CD4-positive, alpha-beta memory T cell (primary cell): ENCODE data around the gene CERS5. TPM values are rescaled to one million over a fixed set of nuclear protein-coding genes. Genes with fewer than 3 reads are reported as not detected.

Experiments used
- CTCF ChIA-PET: fragments of 350-600 bp; sonication (Branson Sonifier 250); formaldehyde crosslinking; loops from one replicate; lab custom pipeline; 2021; ENCODE audit warnings: inconsistent platforms; ENCODE audit not compliant: partially characterized antibody; lab: Charles Lee
- POLR2A ChIA-PET: fragments of 350-600 bp; sonication (Branson Sonifier 250); formaldehyde crosslinking; loops from one replicate; lab custom pipeline; 2021; ENCODE audit not compliant: partially characterized antibody; lab: Charles Lee
- DNase-seq, 5 donors: peaks; one replicate each; pipeline versions ENCODE4 v3.0.0 to v3.0.0-alpha.2; 2020 to 2022; ENCODE audit warnings: mixed read lengths in 1 of 5
- H3K27ac ChIP-seq: one replicate; pipeline ENCODE4 v1.7.0; 2013; ENCODE audit warnings: low read depth, low read length
- H3K27me3 ChIP-seq: 2 replicates; pipeline ENCODE4 v1.7.0; 2013; ENCODE audit warnings: mild to moderate bottlenecking, low read length, moderate library complexity; ENCODE audit not compliant: insufficient read depth
- H3K36me3 ChIP-seq: 2 replicates; pipeline ENCODE4 v1.7.0; 2013; ENCODE audit warnings: mild to moderate bottlenecking, low read length, moderate library complexity; ENCODE audit not compliant: insufficient read depth
- H3K4me1 ChIP-seq: 2 replicates; pipeline ENCODE4 v1.7.0; 2013; ENCODE audit warnings: mild to moderate bottlenecking, low read length, moderate library complexity; ENCODE audit not compliant: insufficient read depth
- H3K4me3 ChIP-seq, 2 donors: one replicate each; pipeline ENCODE4 v1.7.0; 2013; ENCODE audit warnings: low read length in 2 of 2, mild to moderate bottlenecking in 1 of 2
- H3K9me3 ChIP-seq, 2 donors: one replicate each; pipeline ENCODE4 v1.7.0; 2013; ENCODE audit warnings: low read length in 2 of 2, control low read depth in 1 of 2; ENCODE audit not compliant: control insufficient read depth in 1 of 2
- H3K27ac Mint-ChIP-seq, 7 donors: one replicate each; pipeline ENCODE4 v1.8.0; 2020 to 2021; ENCODE audit warnings: mixed read lengths in 7 of 7, mild to moderate bottlenecking in 6 of 7, inconsistent platforms in 3 of 7, moderate library complexity in 3 of 7
- H3K27me3 Mint-ChIP-seq, 2 donors: one replicate each; pipeline ENCODE4 v1.8.0; 2020 to 2021; ENCODE audit warnings: mixed read lengths in 2 of 2
- H3K36me3 Mint-ChIP-seq, 2 donors: one replicate each; pipeline ENCODE4 v1.8.0; 2020 to 2021; ENCODE audit warnings: mixed read lengths in 2 of 2, inconsistent platforms in 1 of 2, mild to moderate bottlenecking in 1 of 2
- H3K4me1 Mint-ChIP-seq, 4 donors: one replicate each; pipeline ENCODE4 v1.8.0; 2020 to 2021; ENCODE audit warnings: mixed read lengths in 4 of 4, mild to moderate bottlenecking in 1 of 4
- H3K4me3 Mint-ChIP-seq, 8 donors: one replicate each; pipeline ENCODE4 v1.8.0; 2020 to 2021; ENCODE audit warnings: mixed read lengths in 8 of 8, mild to moderate bottlenecking in 7 of 8, moderate library complexity in 6 of 8, inconsistent platforms in 3 of 8
- H3K9me3 Mint-ChIP-seq, 8 donors: one replicate each; pipeline ENCODE4 v1.8.0; 2020 to 2021; ENCODE audit warnings: mixed read lengths in 8 of 8, mild to moderate bottlenecking in 5 of 8, inconsistent platforms in 3 of 8, moderate library complexity in 1 of 8
- intact Hi-C: fragments of 100-400 bp; cut with micrococcal nuclease; formaldehyde crosslinking; loops from one replicate; pipeline ENCODE4 v1.15.1; 2023
- polyA plus RNA-seq, 2 donors: library from polyadenylated mRNA; unstranded; fragments of 300-500 nt; fragmentation: Illumina TruSeq; gene quantifications; one replicate each; pipeline ENCODE4 v1.2.3, GENCODE V29; 2021
- total RNA-seq, 2 experiments: library from RNA; stranded (reverse); gene quantifications; one replicate each; pipeline ENCODE4 v1.2.3, GENCODE V29; 2021

Gene CERS5
- total and polyA plus RNA-seq, 4 experiments from 2014 or later, result 42.1 to 62.7 (median 46.6) TPM

DNA sequence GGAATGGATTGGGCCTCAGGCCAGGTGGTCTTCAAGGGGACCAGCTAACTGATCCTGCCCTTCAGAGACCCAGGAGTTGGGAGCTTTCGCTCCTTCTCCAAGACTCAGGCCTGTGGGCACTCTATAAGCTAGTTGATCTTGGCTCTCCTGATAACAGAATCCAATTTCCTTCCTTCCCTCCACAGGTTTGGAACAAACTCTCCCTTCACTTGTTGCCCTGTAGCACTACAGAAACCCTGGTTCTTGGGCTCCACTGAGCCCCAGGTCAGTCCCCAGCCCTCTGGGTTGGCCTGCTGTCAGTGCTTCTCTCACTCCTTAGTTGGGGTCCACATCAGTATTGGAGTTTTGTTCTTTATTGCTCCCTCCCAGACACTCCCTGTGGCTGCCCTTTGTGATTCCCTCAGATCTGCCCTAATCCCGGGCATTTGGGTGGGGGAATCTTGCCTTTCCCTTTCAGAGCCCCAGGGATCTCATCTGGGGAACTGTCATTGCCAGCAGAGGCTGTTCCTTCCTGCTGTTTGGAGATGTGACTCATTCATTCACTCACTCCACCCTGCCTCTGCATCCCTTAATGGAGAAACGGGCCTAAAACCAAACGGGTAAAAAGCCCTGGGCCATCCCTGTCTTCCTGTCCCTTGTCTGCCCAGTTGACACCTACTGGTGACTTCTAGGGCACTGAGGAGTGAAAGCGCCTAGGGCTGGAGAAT, 67.7 kb downstream of the CERS5 start:
- Mint-ChIP-seq H3K27ac (peak overlapping the region in 2 of 7 donors; percentile 48 to 63), H3K4me3 (no peak overlapping the region), H3K9me3 (no peaks in the 10 kb centered on the region), H3K27me3 (no peaks in the 10 kb centered on the region), H3K36me3 (peaks cover 48 to 71% of the 10 kb centered on the region in 2 donors), H3K4me1 (peaks cover 0 to 1% (median 0%) of the 10 kb centered on the region in 4 donors)
- Histone ChIP-seq H3K36me3 (peaks cover 60% of the 10 kb centered on the region), H3K9me3 (no peaks in the 10 kb centered on the region), H3K27ac (no peak overlapping the region), H3K27me3 (no peaks in the 10 kb centered on the region), H3K4me1 (no peaks in the 10 kb centered on the region), H3K4me3 (no peak overlapping the region)
- ChIA-PET POLR2A (interaction anchor here (1.6 kb wide), 1 partner anchor 12 kb away, joined by 3 read pairs; no protein-coding TSS in a partner anchor), CTCF (interaction anchor here (1.0 to 5.5 kb wide), 2 partner anchors 9 to 12 kb away, joined by 3 to 34 read pairs; partner anchors contain the start of gene COX14)
- intact Hi-C loops, result no loop called here
- no peak for DNase-seq

DNA sequence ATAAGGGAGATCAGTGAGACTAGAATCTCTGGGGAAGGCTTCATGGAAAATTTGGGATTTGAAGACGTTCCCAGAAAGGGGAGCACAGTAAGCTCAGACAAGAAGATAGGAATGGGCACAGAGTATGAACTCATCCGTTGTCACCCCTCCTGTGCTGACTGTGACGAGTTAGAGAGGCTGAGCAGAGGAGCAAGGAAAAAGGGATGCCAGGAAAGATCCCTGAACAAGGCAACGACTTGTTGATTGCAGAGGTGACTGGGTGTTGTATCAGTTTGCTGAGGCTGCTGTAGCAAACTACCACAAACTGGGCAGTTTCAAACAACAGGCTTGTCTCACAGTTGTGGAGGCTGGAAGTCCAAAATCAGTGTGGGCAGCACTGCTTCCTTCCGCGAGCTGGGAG, 69.2 kb downstream of the CERS5 start:
- intact Hi-C loops, result no loop called here
- no peaks in the 10 kb centered on the region for H3K27me3 Mint-ChIP-seq
- ChIA-PET CTCF (interaction anchor here (1.4 to 16.2 kb wide), 4 partner anchors 10 to 27 kb away, joined by 4 to 316 read pairs (median 10); partner anchors contain the start of genes COX14, GPD1 and SMARCD1), POLR2A (no interaction called here)
- Histone ChIP-seq H3K9me3 (no peaks in the 10 kb centered on the region), H3K4me1 (no peaks in the 10 kb centered on the region), H3K27me3 (no peaks in the 10 kb centered on the region), H3K27ac (no peak overlapping the region), H3K4me3 (no peak overlapping the region), H3K36me3 (peaks cover 67% of the 10 kb centered on the region)
- peaks cover 52 to 81% of the 10 kb centered on the region in 2 donors for H3K36me3 Mint-ChIP-seq
- H3K9me3 Mint-ChIP-seq, result no peaks in the 10 kb centered on the region
- H3K4me3 Mint-ChIP-seq, result no peak overlapping the region
- peaks cover 0 to 1% (median 0%) of the 10 kb centered on the region in 4 donors for H3K4me1 Mint-ChIP-seq
- DNase-seq, result no peak
- peak overlapping the region in 1 of 7 donors; percentile 42 for H3K27ac Mint-ChIP-seq

DNA sequence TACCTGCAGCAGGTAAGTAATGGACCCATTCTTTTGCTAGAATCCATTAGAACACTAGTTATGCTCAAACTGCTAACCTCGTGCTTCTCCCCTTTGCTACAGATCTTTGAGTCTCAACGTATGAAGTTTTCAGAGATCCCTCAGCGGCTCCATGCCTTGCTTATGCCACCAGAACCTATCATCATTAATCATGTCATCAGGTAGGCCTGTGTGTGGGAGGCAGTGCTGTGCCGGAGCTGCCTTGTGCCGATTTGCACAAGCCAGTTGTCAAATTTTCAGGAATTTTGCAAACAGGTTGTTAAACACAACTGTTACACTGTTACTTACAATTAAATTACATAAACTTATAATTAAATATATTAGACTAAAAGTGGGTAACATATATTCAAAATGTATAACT, 76.8 kb downstream of the CERS5 start:
- no peak overlapping the region for H3K4me3 ChIP-seq
- Mint-ChIP-seq H3K4me3 (no peak overlapping the region), H3K36me3 (peaks cover 42 to 76% of the 10 kb centered on the region in 2 donors), H3K27ac (no peak overlapping the region), H3K9me3 (no peaks in the 10 kb centered on the region), H3K4me1 (peaks cover 12 to 20% (median 17%) of the 10 kb centered on the region in 4 donors), H3K27me3 (no peaks in the 10 kb centered on the region)
- POLR2A ChIA-PET, result interaction anchor here (1.6 to 1.8 kb wide), 2 partner anchors 22 to 77 kb away, joined by 5 to 7 read pairs; partner anchors contain the start of genes CERS5 and COX14
- H3K27me3 ChIP-seq, result no peaks in the 10 kb centered on the region
- CTCF ChIA-PET, result interaction anchor here (0.6 to 16.2 kb wide), 6 partner anchors 13 to 99 kb away, joined by 3 to 316 read pairs (median 15); partner anchors contain the start of genes CERS5, COX14 and GPD1
- intact Hi-C loops, result no loop called here
- DNase-seq, result no peak
- H3K9me3 ChIP-seq, result no peaks in the 10 kb centered on the region
- H3K27ac ChIP-seq, result no peak overlapping the region
- peaks cover 57% of the 10 kb centered on the region for H3K36me3 ChIP-seq
- peaks cover 21% of the 10 kb centered on the region for H3K4me1 ChIP-seq

DNA sequence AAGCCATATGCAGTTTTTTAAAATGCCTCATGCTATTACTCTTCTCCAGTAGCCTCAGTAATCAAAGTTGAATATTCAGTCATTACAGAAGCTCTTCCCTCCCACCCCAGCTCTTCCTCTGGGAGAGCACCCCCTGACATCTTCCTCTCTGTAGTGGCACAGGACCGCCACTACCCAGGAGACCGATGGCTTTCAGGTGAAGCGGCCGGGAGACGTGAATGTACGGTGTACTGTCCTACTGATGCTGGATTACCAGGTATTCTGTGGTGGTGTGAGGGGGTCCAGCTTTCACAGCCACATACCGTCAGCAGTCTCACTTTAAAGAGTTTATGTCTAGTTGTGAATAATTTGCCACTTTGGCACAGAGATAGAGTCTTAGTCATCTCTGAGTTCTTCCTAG, 77.4 kb downstream of the CERS5 start:
- Mint-ChIP-seq H3K27ac (no peak overlapping the region), H3K9me3 (no peaks in the 10 kb centered on the region), H3K27me3 (no peaks in the 10 kb centered on the region), H3K36me3 (peaks cover 36 to 73% of the 10 kb centered on the region in 2 donors), H3K4me3 (no peak overlapping the region), H3K4me1 (peaks cover 11 to 23% (median 20%) of the 10 kb centered on the region in 4 donors)
- H3K4me3 ChIP-seq, result no peak overlapping the region
- peaks cover 21% of the 10 kb centered on the region for H3K4me1 ChIP-seq
- peaks cover 51% of the 10 kb centered on the region for H3K36me3 ChIP-seq
- no peak for DNase-seq
- intact Hi-C loops, result loop anchor here (10.0 kb wide), 1 partner anchor 315 kb away; the partner anchor contains the start of gene LARP4
- H3K27me3 ChIP-seq, result no peaks in the 10 kb centered on the region
- no peaks in the 10 kb centered on the region for H3K9me3 ChIP-seq
- POLR2A ChIA-PET, result interaction anchor here (1.6 to 1.8 kb wide), 2 partner anchors 22 to 78 kb away, joined by 5 to 7 read pairs; partner anchors contain the start of genes CERS5 and COX14
- no peak overlapping the region for H3K27ac ChIP-seq
- CTCF ChIA-PET, result interaction anchor here (0.8 to 16.2 kb wide), 7 partner anchors 10 to 98 kb away, joined by 3 to 316 read pairs (median 7); partner anchors contain the start of genes CERS5, COX14 and GPD1

DNA sequence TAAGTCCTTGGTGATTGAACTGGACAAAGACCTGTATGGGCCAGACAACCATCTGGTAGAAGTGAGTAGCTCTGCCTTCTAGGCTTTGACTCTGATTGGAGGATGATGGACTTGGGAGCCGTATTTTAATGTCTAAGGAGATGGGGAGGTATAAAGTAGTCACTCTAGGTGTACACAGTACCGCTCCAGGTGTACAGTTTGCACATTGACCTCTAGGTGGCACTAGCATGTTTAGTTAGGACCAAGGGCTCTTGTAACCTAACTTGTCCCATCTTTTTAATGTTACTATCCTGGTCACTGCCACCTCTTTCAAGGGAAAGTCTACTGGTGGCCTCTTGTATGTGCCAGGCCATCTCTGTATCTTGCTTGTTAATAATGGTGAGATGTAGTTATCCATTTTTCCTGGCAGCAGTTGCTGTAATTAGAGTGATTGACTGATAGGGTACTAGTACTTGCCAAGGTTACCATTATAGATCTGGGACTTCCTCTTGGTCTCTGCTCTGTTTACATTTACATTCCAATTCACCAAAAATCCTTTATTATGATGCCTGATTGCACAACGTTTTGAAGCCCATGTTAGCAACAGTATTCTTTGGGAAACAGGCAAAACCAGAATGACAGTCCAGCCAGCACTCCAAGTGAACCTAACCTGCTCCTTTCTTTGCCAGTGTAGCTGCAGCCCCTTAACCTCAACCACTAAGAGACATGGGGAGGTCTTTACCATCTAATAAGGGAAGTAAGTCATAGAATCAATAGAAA, 78.4 kb downstream of the CERS5 start:
- DNase-seq, result peak; percentile 45 to 70 (median 54)
- Histone ChIP-seq H3K27ac (no peak overlapping the region), H3K36me3 (peaks cover 44% of the 10 kb centered on the region), H3K4me3 (no peak overlapping the region), H3K27me3 (no peaks in the 10 kb centered on the region), H3K9me3 (no peaks in the 10 kb centered on the region), H3K4me1 (peaks cover 24% of the 10 kb centered on the region)
- peaks cover 32 to 66% of the 10 kb centered on the region in 2 donors for H3K36me3 Mint-ChIP-seq
- peaks cover 11 to 28% (median 23%) of the 10 kb centered on the region in 4 donors for H3K4me1 Mint-ChIP-seq
- intact Hi-C loops, result loop anchor here (1.0 to 10.0 kb wide), 2 partner anchors 87 to 316 kb away; partner anchors contain the start of gene LARP4
- no peaks in the 10 kb centered on the region for H3K27me3 Mint-ChIP-seq
- H3K4me3 Mint-ChIP-seq, result peak overlapping the region in 3 of 8 donors; percentile 15 to 35 (median 25)
- H3K9me3 Mint-ChIP-seq, result no peaks in the 10 kb centered on the region
- CTCF ChIA-PET, result interaction anchor here (0.8 to 16.2 kb wide), 12 partner anchors 8 to 226 kb away, joined by 3 to 316 read pairs (median 4); partner anchors contain the start of genes CERS5, COX14 and GPD1
- peak overlapping the region; percentile 4 to 75 (median 44) for H3K27ac Mint-ChIP-seq
- POLR2A ChIA-PET, result interaction anchor here (1.1 to 1.9 kb wide), 4 partner anchors 22 to 87 kb away, joined by 3 to 9 read pairs (median 6); partner anchors contain the start of gene CERS5

DNA sequence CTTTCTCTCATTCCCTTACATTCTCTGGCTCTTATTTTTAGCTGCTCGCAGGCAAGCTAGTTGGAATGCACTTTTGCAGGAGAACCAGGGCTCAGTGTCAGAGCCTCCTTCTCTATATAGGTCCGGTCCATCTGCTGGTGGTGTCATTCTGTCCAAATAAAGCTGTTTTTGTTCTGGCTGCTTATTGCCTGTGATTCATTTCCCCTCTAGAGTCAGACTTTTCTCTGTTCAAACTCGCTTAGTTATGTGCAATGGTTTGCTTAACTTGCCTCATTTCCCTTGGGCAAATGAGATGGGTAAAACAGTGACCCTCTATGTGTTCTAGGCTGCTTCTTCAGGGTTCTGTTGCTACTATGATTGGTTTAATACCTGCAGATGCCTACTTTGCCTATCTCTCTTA, 79.2 kb downstream of the CERS5 start:
- Mint-ChIP-seq H3K9me3 (no peaks in the 10 kb centered on the region), H3K4me1 (peaks cover 13 to 32% (median 27%) of the 10 kb centered on the region in 4 donors), H3K4me3 (peak overlapping the region in 3 of 8 donors; percentile 9 to 36 (median 21)), H3K27ac (peak overlapping the region in 4 of 7 donors; percentile 14 to 70 (median 31)), H3K36me3 (peaks cover 32 to 62% of the 10 kb centered on the region in 2 donors), H3K27me3 (no peaks in the 10 kb centered on the region)
- CTCF ChIA-PET, result interaction anchor here (0.8 to 16.2 kb wide), 12 partner anchors 9 to 227 kb away, joined by 3 to 316 read pairs (median 4); partner anchors contain the start of genes CERS5, COX14 and GPD1
- DNase-seq, result no peak
- Histone ChIP-seq H3K36me3 (peaks cover 41% of the 10 kb centered on the region), H3K4me3 (no peak overlapping the region), H3K27me3 (no peaks in the 10 kb centered on the region), H3K9me3 (no peaks in the 10 kb centered on the region), H3K4me1 (peaks cover 27% of the 10 kb centered on the region), H3K27ac (no peak overlapping the region)
- POLR2A ChIA-PET, result interaction anchor here (1.1 to 1.9 kb wide), 3 partner anchors 23 to 88 kb away, joined by 3 to 9 read pairs (median 7); partner anchors contain the start of gene CERS5
- intact Hi-C loops, result loop anchor here (1.0 to 10.0 kb wide), 2 partner anchors 87 to 317 kb away; partner anchors contain the start of gene LARP4
